ENCODE results near the gene COLEC12.

The COLEC12 gene

DNA sequence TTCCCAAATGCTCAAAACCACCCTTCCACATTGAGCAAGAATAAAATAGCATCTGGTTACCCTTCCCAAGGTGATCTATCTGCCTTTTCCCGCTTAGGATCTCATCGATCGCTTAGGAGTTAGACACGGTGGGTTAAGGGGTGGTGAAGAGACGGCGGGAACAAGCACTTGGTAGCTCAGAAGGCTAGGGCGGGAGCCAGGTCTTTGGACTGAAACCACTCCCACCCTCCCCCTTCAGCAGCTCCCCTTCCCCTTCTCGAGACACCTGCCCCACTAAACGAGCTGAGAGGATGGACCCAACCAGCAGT lies 233.2 kb downstream of the COLEC12 start:
- peak; percentile 74 for DNase-seq
